SJCRH30 (cell line): ENCODE data around the gene AP2B1. TPM values are rescaled to one million over a fixed set of nuclear protein-coding genes. Genes with fewer than 3 reads are reported as not detected.

Source experiments
- DNase-seq, 2 experiments: peaks; one replicate each; pipeline ENCODE4 v3.0.0-alpha.2; 2015 to 2020
- H3K27ac ChIP-seq: fragments of 250-450 bp; sonication (Bioruptor Pico); 2 replicates; pipeline ENCODE4 v1.5.1; 2020; ENCODE audit warnings: mild to moderate bottlenecking, moderate library complexity
- H3K27me3 ChIP-seq: fragments of 250-450 bp; sonication (Bioruptor Pico); 2 replicates; pipeline ENCODE4 v1.5.1; 2020; ENCODE audit warnings: mild to moderate bottlenecking, moderate library complexity
- H3K36me3 ChIP-seq: fragments of 250-450 bp; sonication (Bioruptor Pico); 2 replicates; pipeline ENCODE4 v1.5.1; 2020; ENCODE audit warnings: mild to moderate bottlenecking, moderate library complexity
- H3K4me1 ChIP-seq: fragments of 250-450 bp; sonication (Bioruptor Pico); 2 replicates; pipeline ENCODE4 v1.5.1; 2020; ENCODE audit warnings: mild to moderate bottlenecking, moderate library complexity
- H3K4me3 ChIP-seq: fragments of 250-450 bp; sonication (Bioruptor Pico); 2 replicates; pipeline ENCODE4 v1.5.1; 2020; ENCODE audit warnings: mild to moderate bottlenecking, moderate library complexity
- H3K9me3 ChIP-seq: fragments of 250-450 bp; sonication (Bioruptor Pico); replicated peaks from 2 replicates; pipeline ENCODE4 v1.5.1; 2020; ENCODE audit warnings: mild to moderate bottlenecking, moderate library complexity
- total RNA-seq: library from RNA; depleted of rRNA; stranded (reverse); fragments of >200 nt; shearing (Covaris generic); gene quantifications from 2 replicates; pipeline ENCODE4 v1.2.3, GENCODE V29; 2014

Gene AP2B1
- total RNA-seq, 1 experiment from 2014 or later, result 123 TPM

DNA sequence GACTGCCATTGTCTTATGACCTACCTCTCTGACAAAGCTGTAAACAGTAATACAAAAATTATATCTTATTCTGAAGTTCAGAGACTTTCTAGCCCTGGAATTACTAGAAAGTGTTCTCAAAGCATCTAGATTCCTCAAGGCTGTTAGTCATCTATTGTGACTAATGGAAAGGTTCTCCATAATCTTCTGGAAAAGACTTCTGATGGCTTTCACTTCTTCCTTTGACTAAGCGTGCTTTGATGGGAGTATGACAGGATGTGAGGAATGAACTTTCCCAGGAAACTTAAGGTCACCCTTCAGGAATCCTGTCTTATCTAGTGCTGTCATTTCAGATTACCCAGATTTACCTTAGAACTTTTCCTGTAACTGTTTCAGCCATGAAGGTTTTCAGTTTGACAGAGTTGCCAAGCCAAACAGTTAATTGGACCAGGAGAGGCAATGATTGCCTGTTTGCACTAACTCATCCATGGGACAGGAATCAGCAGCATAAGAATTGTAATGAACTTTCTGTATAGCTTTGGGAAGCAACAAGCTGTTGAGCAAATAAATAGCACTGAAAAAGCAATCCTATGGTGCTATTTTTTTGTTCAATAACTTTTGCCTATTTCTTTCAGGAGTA is 43.5 kb downstream of the AP2B1 start:
- H3K4me1 ChIP-seq, result no peaks in the 10 kb centered on the region
- H3K27ac ChIP-seq, result no peak overlapping the region
- no peak for DNase-seq
- no peaks in the 10 kb centered on the region for H3K27me3 ChIP-seq
- peaks cover 49% of the 10 kb centered on the region for H3K36me3 ChIP-seq
- H3K9me3 ChIP-seq, result no peaks in the 10 kb centered on the region
- no peak overlapping the region for H3K4me3 ChIP-seq

DNA sequence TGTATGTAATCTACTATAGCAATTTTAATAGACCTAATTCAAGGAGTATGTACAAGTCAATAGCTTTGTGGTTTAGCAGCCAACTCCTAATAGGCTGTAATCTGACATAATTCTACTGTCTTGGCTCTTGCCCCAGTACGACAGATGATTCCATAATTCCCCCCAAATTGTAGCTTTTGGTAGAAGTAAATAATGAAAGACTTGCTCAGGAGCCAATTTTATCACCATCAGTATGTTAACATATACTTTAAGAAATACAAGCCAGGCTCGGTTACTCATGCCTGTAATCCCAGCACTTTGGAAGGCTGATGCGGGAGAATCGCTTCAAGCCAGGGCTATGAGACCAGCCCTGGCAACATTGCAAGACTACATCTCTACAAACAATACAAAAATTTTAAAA is 53.9 kb downstream of the AP2B1 start:
- no peak overlapping the region for H3K27ac ChIP-seq
- DNase-seq, result no peak
- no peaks in the 10 kb centered on the region for H3K4me1 ChIP-seq
- H3K36me3 ChIP-seq, result peaks cover 63% of the 10 kb centered on the region
- H3K27me3 ChIP-seq, result no peaks in the 10 kb centered on the region
- H3K9me3 ChIP-seq, result no peaks in the 10 kb centered on the region
- no peak overlapping the region for H3K4me3 ChIP-seq

DNA sequence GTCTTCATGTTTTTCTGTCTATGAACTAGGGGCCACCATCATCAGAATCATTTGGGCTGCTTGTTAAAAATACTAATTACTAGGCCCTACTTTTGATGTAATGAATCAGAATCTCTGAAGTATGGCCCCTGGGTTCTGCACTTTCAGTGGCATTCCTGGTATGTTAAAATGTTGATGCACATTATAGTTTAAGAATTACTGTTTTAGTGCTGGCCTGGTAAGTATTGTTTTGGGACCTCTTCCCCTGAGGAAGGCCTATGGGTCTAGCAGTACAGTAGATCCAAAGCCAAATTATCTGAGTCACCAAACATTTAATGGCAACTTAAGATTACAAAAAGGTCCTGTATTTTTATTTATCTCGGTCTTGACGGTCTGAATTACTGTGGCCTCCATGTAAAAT is 58.8 kb downstream of the AP2B1 start:
- no peaks in the 10 kb centered on the region for H3K9me3 ChIP-seq
- H3K27ac ChIP-seq, result no peak overlapping the region
- no peaks in the 10 kb centered on the region for H3K27me3 ChIP-seq
- no peak overlapping the region for H3K4me3 ChIP-seq
- H3K4me1 ChIP-seq, result no peaks in the 10 kb centered on the region
- no peak for DNase-seq
- peaks cover 43% of the 10 kb centered on the region for H3K36me3 ChIP-seq

DNA sequence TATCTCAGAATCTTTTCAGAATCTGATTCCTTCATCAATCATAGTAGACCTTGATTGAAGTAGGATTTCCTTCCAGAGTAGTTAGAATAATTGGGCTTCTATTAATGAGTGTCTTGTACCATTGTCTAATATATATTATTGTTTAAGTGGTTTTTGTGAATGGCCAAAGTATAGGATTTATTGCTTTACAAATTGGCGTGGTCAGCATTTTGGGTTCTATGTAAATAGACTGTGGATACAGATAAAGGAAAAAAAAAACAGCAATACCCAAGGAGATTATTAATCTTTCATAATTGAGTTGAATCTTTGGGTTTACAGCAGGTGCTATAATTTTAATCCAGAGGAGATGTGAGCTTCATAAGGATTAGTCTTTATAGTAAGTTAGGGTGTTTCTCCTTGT is 64.3 kb downstream of the AP2B1 start:
- H3K27me3 ChIP-seq, result no peaks in the 10 kb centered on the region
- H3K27ac ChIP-seq, result no peak overlapping the region
- no peak for DNase-seq
- no peak overlapping the region for H3K4me3 ChIP-seq
- H3K36me3 ChIP-seq, result peaks cover 28% of the 10 kb centered on the region
- no peaks in the 10 kb centered on the region for H3K4me1 ChIP-seq
- no peaks in the 10 kb centered on the region for H3K9me3 ChIP-seq

DNA sequence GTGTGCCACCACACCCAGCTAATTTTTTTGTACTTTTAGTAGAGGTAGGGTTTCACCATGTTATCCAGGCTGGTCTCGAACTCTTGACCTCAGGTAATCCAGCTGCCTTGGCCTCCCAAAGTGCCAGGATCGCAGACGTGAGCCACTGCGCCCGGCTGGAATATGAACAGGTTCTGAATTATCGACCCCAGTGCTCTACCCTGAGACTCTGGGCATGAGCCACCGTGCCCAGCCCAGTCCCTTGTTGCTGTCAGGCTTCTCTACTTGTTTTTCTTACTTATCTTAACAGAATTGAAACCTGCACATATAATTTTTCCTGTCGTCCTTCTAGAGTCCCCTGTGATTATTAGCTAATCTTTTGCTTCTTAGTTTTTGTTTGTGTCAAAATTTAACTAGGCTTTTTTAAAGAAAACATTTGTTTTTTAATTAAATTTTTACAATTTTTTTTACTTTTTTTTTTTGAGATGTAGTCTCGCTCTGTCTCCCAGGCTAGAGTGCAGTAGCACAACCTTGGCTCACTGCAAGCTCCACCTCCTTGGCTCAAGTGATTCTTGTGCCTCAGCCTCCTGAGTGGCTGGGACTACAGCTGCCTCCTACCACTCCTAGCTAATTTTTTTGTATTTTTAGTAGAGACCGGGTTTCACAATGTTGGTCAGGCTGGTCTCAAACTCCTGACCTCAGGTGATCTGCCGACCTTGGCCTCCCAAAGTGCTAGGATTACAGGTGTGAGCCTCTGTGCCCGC is 66.7 kb downstream of the AP2B1 start:
- H3K4me1 ChIP-seq, result no peaks in the 10 kb centered on the region
- no peak overlapping the region for H3K4me3 ChIP-seq
- H3K9me3 ChIP-seq, result no peaks in the 10 kb centered on the region
- no peak for DNase-seq
- no peak overlapping the region for H3K27ac ChIP-seq
- H3K36me3 ChIP-seq, result peaks cover 37% of the 10 kb centered on the region
- no peaks in the 10 kb centered on the region for H3K27me3 ChIP-seq

DNA sequence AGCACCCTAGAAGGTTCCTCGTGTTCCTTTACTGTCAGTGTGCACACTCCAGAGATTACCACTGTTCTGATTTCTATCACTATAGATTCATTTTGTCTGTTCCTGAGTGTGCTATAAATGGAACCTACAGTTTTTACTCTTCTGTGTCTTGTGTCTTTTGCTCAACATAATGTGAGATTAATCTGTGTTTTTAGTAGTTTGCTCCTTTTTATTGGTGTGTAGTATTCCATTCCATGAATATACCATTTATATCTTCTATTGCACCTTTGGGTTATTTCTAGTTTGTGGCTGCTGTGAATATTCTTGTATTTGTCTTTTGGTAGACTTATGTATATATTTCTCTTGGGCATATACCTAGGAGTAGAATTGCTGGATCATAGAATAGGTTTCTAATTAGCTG is 68.2 kb downstream of the AP2B1 start:
- Histone ChIP-seq H3K27ac (no peak overlapping the region), H3K4me1 (no peaks in the 10 kb centered on the region), H3K36me3 (peaks cover 44% of the 10 kb centered on the region), H3K9me3 (no peaks in the 10 kb centered on the region), H3K27me3 (no peaks in the 10 kb centered on the region), H3K4me3 (no peak overlapping the region)
- DNase-seq, result no peak

DNA sequence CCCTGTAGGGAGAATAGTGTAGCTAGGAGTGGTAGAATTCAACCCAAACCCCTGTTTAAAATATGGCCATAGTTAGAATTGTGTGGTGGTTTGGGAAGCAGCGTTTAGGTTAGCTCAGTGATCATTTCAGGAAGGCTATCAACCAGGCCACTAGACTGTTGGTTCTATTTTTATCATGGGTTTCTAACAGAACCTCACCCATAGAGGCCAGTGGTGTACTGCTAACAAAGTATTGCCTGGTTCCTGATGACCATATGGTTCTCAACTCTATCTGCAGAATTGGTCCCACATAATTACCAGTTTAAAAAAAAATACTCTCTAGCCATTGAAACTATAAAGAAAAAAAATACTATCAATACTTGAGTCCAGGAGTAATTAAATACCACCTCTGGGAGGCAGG is 73.8 kb downstream of the AP2B1 start:
- Histone ChIP-seq H3K9me3 (no peaks in the 10 kb centered on the region), H3K27ac (no peak overlapping the region), H3K27me3 (no peaks in the 10 kb centered on the region), H3K36me3 (peaks cover 37% of the 10 kb centered on the region), H3K4me3 (no peak overlapping the region), H3K4me1 (no peaks in the 10 kb centered on the region)
- no peak for DNase-seq

DNA sequence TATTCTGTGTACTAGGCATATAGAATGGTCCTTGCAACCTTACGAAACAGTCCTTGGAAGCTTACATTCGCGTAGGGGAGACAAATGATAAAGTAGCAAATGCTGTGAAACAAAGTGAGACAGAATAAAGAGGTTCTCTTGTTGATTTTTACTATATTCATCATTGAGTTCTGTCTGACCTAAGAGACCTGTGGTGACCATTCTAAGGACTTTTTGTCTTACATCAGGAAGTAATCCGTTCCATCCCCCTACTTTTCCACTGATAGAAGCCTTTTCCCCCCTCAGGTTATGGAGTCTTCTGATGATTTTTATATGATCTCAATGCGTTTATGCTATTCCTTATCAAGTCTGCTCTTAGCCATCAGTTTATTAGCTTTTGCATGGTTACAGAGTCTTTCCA is 77.6 kb downstream of the AP2B1 start:
- H3K36me3 ChIP-seq, result peaks cover 22% of the 10 kb centered on the region
- H3K27me3 ChIP-seq, result no peaks in the 10 kb centered on the region
- no peaks in the 10 kb centered on the region for H3K4me1 ChIP-seq
- DNase-seq, result no peak
- H3K27ac ChIP-seq, result no peak overlapping the region
- no peak overlapping the region for H3K4me3 ChIP-seq
- no peaks in the 10 kb centered on the region for H3K9me3 ChIP-seq

DNA sequence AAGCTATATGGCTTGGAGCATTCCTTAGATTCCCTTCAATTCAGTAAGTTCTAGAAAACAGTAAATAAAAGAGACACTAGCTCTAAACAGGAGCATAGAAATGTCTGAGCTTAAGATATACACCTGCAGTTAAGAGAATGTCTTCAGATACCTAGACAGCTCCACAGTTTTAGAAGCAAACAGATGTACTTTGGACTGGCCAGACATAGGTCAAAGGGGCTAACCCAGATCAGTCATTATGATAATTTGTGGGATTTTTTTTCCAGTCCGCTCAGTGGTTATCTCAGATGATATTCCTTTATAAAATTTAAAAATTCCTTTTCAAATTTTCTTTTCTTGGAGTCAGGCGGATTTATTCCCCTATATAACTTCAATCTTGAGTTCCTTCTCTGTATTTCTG is 78.5 kb downstream of the AP2B1 start:
- Histone ChIP-seq H3K36me3 (peaks cover 17% of the 10 kb centered on the region), H3K4me3 (no peak overlapping the region), H3K27ac (no peak overlapping the region), H3K4me1 (no peaks in the 10 kb centered on the region), H3K27me3 (no peaks in the 10 kb centered on the region), H3K9me3 (no peaks in the 10 kb centered on the region)
- DNase-seq, result no peak

DNA sequence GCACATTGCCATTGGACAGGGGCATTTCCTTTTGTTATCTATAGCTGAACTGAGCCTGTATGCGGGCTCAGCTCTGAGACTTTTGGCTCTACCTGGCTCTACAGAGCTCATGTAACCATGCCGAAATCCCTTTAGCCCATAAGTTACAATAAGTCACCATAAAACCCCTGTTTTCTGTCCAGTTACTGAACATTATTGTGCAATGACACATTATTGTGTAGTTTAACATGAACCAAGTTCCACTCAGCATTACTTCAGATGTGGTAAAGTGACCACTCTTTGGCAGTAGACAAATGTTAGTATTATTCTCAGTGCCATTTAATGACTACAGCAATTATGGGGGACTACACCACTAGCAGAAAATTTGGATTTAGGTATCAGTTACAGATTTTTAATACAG is 78.9 kb downstream of the AP2B1 start:
- Histone ChIP-seq H3K4me1 (no peaks in the 10 kb centered on the region), H3K36me3 (peaks cover 21% of the 10 kb centered on the region)
- no peak for DNase-seq

DNA sequence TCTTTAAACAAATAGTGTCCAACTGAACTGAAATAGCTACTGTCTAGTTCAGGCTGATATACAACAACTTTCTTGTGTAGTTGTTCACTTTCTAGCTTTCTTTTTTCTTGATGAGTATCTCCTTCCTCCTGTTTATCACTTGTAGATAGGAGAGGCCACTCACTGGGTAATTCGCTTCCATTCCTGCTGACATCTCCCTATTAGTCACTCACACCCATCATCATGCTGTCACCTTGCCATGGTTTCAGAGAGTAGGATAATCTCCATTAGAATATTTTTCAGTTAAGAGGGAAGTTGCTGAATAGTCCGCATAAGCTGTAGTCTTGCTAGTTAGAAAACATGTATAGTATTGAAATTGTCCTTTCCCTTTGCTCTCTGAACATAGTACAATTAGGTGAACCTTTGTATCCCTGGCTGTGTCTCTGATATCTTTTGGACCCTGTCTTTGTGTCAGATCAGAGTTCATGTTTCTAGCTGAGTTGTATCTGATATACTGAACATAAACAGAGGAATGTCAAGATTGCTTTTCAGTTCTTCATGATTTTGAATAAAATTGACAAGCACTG is 79.9 kb downstream of the AP2B1 start:
- Histone ChIP-seq H3K36me3 (peaks cover 27% of the 10 kb centered on the region), H3K27me3 (no peaks in the 10 kb centered on the region), H3K4me3 (no peak overlapping the region), H3K9me3 (no peaks in the 10 kb centered on the region), H3K4me1 (no peaks in the 10 kb centered on the region), H3K27ac (no peak overlapping the region)
- no peak for DNase-seq

More for the DNA sequence above, 78.9 kb downstream of the AP2B1 start:
- Histone ChIP-seq H3K27ac (no peak overlapping the region), H3K27me3 (no peaks in the 10 kb centered on the region), H3K4me3 (no peak overlapping the region), H3K9me3 (no peaks in the 10 kb centered on the region)

DNA sequence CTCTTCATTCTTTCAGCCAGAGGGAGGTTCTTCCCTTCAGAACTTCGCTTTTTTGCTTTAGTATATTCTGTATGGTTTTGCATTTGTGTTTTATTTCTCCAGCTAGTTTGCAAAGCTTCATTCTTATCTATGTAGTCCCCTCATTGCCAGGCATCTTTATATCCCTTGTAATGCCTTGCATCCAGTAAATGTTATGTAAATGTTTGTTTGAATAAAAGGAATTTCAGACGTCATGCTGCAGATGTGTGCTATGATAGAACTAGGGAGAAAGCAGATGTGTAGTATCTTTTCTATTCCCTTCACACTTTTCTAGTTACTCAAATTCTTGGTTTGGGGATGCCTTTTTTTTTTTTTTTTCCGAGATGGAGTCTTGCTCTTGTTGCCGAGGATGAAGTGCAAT is 81.7 kb downstream of the AP2B1 start:
- Histone ChIP-seq H3K4me1 (no peaks in the 10 kb centered on the region), H3K4me3 (no peak overlapping the region), H3K36me3 (peaks cover 31% of the 10 kb centered on the region), H3K9me3 (no peaks in the 10 kb centered on the region), H3K27me3 (no peaks in the 10 kb centered on the region), H3K27ac (no peak overlapping the region)
- DNase-seq, result no peak

DNA sequence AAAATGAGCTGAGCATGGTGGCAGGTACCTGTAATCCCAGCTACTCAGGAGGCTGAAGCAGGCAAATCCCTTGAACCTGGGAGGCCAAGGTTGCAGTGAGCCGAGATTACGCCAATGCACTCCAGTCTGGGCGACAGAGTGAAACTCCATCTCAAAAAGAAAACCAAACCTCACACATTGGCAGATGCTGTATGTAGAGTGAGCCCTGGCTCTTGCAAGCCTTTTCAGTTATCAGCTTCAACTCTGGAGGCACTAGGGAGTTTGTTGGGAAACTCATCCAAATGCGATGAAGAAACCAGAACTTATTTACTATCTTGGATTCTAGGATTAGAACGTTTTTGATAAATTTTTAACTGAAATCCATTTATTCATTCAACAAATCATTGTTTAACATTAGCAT is 87.4 kb downstream of the AP2B1 start:
- Histone ChIP-seq H3K4me3 (no peak overlapping the region), H3K9me3 (no peaks in the 10 kb centered on the region), H3K27ac (no peak overlapping the region), H3K27me3 (no peaks in the 10 kb centered on the region), H3K4me1 (no peaks in the 10 kb centered on the region), H3K36me3 (peaks cover 51% of the 10 kb centered on the region)
- no peak for DNase-seq

DNA sequence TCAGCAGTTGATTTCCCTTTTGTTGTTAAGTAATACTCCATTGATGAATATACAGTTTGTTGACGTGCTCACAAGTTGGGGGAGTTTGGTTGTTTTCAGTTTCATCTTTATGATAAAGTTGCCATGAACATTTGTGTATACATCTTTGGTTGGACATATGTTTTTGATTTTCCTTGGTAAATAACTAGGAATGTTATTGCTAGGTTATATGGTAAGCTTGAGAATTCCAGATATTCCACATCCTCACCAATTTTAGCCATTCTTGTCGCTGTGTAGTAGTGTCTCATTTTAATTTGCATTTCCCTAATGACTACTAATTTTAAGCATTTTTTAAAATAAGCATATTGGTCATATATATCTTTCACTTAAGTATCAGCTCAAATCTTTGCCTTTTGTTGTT is 89.3 kb downstream of the AP2B1 start:
- Histone ChIP-seq H3K36me3 (peaks cover 52% of the 10 kb centered on the region), H3K27ac (no peak overlapping the region), H3K9me3 (no peaks in the 10 kb centered on the region), H3K4me3 (no peak overlapping the region), H3K27me3 (no peaks in the 10 kb centered on the region), H3K4me1 (no peaks in the 10 kb centered on the region)
- DNase-seq, result no peak

DNA sequence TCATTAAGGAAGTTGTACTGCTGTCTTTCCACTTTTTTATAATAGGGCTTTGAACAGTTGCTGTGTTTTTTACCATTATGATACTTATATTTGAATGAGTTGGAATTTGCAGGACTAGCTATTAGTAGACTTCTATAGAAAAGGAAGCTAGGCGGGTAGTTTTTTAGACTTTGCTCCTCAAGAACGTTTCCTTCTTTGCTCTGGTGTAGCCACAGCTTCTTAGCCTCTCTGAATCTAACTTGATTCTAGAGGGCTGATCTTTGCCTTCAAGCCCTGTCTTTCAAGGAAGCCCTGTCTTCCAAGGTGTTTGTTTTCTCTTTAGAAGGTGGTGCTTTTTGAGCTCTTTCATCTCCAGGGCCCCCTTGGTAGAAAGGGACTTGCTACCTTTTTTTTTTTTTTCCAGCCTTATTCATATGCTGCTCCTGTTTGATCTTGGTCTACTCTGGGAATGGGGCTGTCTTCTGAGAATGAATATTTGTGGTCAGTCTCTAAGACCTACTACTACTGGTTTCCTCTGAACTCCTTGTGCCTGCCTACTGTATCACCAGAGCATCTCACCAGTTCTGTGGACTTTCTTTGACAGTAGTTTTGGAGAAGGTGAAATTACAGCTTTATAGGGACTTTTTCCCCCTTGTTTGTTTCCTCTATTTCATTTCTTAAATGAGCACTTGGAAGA is 92.0 kb downstream of the AP2B1 start:
- peaks cover 4% of the 10 kb centered on the region; the same call in 1 of the 2 replicates for H3K4me1 ChIP-seq
- peaks cover 52% of the 10 kb centered on the region for H3K36me3 ChIP-seq
- H3K27ac ChIP-seq, result no peak overlapping the region
- no peaks in the 10 kb centered on the region for H3K27me3 ChIP-seq
- no peak for DNase-seq
- H3K9me3 ChIP-seq, result no peaks in the 10 kb centered on the region
- no peak overlapping the region for H3K4me3 ChIP-seq
